Fibroblast of peridontal ligament (primary cell): ENCODE data around the gene GPR37L1.
"Not testable (repeated sequence)": the region's sequence is repeated elsewhere in the genome, so short reads cannot be mapped to it uniquely, and the experiment has no call there.

ENCODE experiments used
- DNase-seq: peaks from one replicate; pipeline ENCODE4 v3.0.0-alpha.2; 2010; ENCODE audit errors: extremely low read depth

GPR37L1 gene

DNA sequence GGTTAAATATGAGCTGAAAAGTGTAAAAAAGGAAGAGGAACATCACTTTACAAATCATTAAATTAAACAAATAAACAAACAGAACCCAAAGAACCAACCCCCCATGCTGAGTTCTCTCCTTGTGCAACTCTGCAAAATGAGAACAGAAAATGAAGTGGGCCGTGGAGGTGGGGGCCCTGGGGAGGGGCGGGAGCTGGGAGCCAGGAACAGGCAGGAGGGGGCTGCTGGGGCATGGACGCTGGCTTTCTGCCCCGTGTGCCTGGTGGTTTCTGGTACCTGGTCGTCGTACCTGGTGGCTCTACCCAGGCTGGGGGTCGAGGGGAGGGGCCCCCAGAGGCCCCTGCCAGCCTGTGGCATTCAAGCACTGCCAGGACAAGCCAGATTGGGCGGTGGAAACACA lies 10.8 kb downstream of the GPR37L1 start:
- DNase-seq, result no peak

GRCh38 chr1:202133989-202134388 lies 11.3 kb downstream of the GPR37L1 start:
- no peak for DNase-seq

GRCh38 chr1:202134645-202135172 lies 12.0 kb downstream of the GPR37L1 start:
- DNase-seq, result no peak

- peak; percentile 66 for DNase-seq
Observed at GRCh38 chr1:202135221-202135721, 12.6 kb downstream of the GPR37L1 start.

DNA sequence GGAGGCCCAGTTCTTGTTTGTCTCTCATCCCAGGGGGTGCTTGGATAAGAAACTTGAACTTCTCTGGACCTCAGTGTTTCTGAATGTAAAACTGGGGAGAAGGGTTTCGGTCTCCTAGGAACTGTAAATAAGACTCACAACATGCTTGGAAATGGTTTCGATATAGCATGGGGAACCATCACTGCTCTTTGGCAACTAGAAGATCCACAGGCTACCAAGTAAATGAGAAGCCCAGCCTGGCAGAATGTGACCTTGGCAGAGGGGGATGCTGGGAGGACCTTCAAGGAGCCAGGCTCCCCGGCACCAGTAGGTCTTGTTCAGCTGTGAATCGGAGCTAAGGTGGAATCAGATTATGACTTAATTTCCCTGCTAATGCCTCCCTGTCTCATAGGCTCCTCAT lies 18.1 kb downstream of the GPR37L1 start:
- no peak for DNase-seq

DNA sequence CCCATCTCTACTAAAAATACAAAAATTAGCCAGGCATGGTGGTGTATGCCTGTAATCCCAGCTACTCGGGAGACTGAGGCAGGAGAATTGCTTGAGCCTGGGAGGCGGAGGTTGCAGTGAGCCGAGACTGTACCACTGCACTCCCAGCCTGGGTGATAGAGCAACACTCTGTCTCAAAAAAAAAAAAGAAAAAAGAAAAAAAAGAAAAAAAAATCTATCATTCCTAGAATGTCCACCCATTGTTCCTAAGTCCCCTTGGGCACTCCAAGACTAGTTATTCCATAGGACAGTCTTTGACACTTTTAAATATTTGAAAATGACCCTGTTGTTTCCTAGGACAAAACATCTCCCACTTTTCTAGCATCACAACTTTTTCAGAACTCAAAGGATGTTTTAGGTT lies 18.8 kb downstream of the GPR37L1 start:
- not testable (repeated sequence) for DNase-seq

DNA sequence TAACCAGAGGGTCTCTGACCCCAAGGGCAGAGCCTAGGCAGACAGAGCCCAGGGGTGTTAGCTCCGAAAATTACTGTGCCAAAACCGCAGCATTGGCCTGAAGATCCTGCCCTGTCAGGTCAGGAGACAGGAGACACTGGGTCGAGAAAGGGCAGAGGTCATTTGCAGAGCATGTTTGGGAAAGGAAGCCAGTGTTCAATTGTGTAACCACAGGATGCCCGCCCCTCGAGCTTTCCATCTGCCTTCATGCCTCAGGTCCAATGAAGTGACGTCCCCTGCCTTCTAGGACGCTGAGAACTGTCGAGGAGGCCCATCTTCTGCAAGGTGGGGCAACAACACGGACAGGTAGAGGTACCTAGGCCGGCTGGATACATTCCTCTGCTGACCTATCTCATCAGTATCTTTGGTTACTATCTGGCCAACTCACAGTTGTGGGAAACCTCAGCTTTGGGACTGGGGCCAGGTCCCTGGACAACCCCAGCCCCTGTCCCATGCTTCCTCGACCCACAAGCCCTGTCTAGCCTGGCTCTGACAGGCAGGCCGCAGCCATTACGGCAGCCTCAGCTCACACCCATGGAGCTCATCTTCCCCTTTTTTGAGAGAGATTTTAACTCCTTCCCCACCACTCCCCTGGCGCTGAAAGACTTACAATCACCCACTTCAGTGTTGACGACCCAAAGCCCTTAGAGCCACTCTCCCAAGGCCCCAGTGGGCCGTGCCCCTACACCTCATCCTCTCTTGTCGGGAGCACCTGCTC lies 20.5 kb downstream of the GPR37L1 start:
- peak; percentile 21 for DNase-seq

GRCh38 chr1:202143768-202144401 lies 21.2 kb downstream of the GPR37L1 start:
- no peak for DNase-seq

- no peak for DNase-seq
Observed at GRCh38 chr1:202144402-202145067, 21.8 kb downstream of the GPR37L1 start, which contains the start of gene ARL8A. Gene ARL8A, minus strand, starts transcription at chr1:202144737. Its CDS starts 165 bp downstream, at chr1:202144572.

GRCh38 chr1:202145068-202145743 lies 22.5 kb downstream of the GPR37L1 start:
- DNase-seq, result no peak

DNA sequence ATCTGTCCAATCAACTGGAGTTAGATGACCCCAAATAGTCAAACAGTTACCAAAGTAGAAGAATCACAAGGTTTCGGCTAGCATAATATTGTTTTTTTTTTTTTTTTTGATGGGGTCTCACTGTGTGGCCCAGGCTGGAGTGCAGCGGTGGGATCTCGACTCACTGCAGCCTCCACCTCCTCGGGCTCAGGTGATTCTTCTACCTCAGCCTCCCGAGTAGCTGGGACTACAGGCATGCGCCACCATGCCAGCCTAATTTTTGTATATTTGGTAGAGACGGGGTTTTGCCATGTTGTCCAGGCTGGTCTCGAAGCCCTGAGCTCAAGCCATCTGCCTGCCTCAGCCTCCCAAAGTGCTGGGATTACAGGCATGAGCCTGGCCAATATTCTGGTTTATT lies 23.0 kb downstream of the GPR37L1 start:
- not testable (repeated sequence) for DNase-seq

DNA sequence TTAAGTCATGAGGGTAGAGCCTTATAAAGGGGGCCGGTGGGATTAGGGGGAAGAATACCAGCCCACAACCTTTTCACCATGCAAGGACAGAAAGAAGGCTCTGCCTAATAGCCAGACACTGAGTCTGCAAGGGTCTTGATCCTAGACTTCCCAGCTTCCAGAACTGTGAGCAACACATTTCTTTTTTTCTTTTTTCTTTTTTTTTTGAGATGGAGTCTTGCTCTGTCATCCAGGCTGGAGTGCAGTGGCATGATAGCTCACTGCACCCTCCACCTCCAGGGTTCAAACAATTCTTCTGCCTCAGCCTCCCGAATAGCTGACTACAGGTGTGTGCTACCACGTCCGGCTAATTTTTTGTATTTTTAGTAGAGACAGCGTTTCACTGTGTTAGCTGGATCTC lies 23.6 kb downstream of the GPR37L1 start:
- no peak for DNase-seq

- no peak for DNase-seq
Observed at GRCh38 chr1:202146993-202147392, 24.3 kb downstream of the GPR37L1 start.

GRCh38 chr1:202148391-202148790 lies 25.7 kb downstream of the GPR37L1 start:
- no peak for DNase-seq

DNA sequence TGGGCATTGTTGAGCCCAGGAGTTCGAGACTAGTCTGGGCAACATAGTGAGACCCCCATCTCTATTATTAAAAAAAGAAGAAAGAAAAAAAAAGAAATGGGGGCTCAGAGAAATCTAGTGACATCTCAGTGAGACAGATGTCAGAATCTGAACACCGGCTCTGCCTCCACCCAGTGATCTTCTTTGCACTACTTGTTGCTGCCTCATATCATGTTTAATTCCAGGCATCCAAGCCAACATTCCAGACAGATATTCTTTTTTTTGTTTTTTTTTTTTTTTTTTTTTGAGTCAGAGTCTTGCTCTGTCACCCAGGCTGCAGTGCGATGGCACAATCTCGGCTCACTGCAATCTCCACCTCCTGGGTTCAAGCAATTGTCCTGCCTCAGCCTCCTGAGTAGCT lies 26.8 kb downstream of the GPR37L1 start:
- no peak for DNase-seq

DNA sequence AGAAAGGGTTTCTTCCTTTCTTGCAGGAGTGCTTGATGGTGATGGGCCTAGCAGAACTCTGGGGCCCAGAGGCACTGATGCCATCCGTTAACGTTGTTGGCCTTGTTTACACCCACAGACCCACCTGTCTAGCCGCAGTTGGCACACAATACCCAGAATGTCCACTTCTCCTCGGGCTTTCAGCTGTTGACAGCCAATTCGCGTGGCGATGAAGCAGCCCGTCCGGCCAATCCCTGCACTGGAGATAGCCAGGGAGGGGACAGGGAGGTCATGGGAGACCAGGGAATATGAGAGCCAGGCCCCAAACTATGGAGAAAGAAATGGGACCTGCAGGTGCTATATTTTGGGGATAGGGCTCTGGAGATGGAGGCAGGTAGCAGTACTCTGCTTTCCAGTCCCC lies 27.5 kb downstream of the GPR37L1 start:
- DNase-seq, result no peak

DNA sequence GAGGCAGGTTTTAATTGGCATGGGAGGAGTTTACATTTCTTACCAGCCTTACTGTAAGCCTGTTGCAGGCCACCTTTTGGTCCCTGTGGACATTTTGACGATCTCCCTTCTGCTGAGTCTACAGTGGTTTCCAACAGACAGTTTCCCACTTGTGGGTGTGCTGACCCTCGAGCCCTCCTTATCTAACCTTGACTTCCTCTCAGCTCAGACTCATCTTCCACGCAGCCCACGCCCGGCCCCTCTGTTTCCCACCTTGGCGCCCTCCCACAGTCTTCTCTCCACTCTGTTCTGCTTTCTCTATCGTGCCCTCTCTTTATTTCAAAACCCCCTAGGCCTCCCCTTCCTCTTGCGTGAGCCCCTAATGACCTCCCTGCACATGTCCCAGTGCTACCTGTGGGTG lies 27.9 kb downstream of the GPR37L1 start:
- no peak for DNase-seq

GRCh38 chr1:202151045-202151444 lies 28.3 kb downstream of the GPR37L1 start:
- DNase-seq, result no peak

DNA sequence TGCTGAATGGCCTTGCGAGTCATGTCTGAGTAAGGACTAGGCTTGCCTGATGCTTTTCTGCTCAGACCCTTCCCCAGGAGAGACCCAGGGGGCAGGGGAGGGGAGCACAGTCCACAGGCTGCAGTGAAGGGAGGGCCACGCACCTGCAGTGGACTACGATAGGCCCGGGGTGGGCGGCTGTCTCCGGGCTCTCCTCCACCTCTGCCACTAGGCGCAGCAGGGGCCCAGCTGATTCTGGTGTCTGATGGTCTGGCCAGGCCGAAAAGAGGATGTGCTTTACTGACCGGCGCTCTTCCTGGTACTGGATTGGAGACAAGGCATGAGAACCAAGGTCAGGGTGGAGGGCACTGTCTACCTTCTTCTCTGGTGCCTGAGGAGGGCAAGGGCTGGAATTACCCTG lies 29.7 kb downstream of the GPR37L1 start:
- no peak for DNase-seq

DNA sequence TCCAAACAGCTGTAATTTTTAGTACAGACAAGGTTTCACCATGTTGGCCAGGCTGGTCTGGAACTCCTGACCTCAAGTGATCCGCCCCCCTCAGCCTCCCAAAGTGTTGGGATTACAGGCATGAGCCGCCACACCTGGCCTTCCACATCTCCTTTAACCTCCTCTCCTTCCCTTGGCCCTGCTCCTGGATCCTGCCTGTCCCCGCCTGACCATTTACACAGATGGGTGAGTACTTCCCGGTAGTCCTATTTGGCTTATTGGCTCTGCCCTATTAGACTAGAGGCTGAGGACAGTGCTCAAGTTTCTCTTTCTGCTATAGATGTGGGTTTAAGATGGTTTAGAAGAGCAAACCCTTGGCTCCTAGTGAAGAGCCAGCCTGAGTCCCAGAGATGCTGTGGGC lies 30.6 kb downstream of the GPR37L1 start:
- DNase-seq, result no peak

- no peak for DNase-seq
Observed at GRCh38 chr1:202154148-202154765, 31.5 kb downstream of the GPR37L1 start.
